CD14-positive monocyte (primary cell): Measurements from ENCODE around the gene FAF1. TPM values are rescaled to one million over a fixed set of nuclear protein-coding genes. Genes with fewer than 3 reads are reported as not detected.

Source experiments
- DNase-seq, 3 donors: peaks; one replicate each; pipeline ENCODE4 v3.0.0-alpha.2; 2011 to 2022
- H2AFZ ChIP-seq: 2 replicates; pipeline ENCODE4 v1.6.0; 2012; ENCODE audit warnings: mild to moderate bottlenecking, low read depth, low read length, inconsistent platforms; ENCODE audit not compliant: insufficient read depth, poor library complexity, severe bottlenecking
- H3K27ac ChIP-seq, 2 donors: 1 replicate in 1 of 2; 2 replicates in 1 of 2; pipeline ENCODE4 v1.5.1; 2012 to 2013; ENCODE audit warnings: low read length in 2 of 2, control low read depth in 1 of 2, inconsistent platforms in 1 of 2, low read depth in 1 of 2, mild to moderate bottlenecking in 1 of 2
- H3K27me3 ChIP-seq, 2 donors: one replicate each; pipeline versions ENCODE4 v1.6.0 to v1.6.1; 2011 to 2013; ENCODE audit warnings: low read length in 2 of 2; ENCODE audit not compliant: control insufficient read depth in 2 of 2, insufficient read depth in 2 of 2
- H3K36me3 ChIP-seq, 2 donors: replicated peaks in 1 of 2; 1 replicate in 1 of 2; 2 replicates in 1 of 2; pipeline versions ENCODE4 v1.5.1 to v1.6.1; 2012 to 2013; ENCODE audit warnings: low read length in 2 of 2, control low read depth in 1 of 2, inconsistent platforms in 1 of 2, mild to moderate bottlenecking in 1 of 2; ENCODE audit not compliant: insufficient read depth in 2 of 2, control insufficient read depth in 1 of 2
- H3K4me1 ChIP-seq, 2 donors: 1 replicate in 1 of 2; 2 replicates in 1 of 2; pipeline versions ENCODE4 v1.5.1 to v1.6.1; 2012 to 2013; ENCODE audit warnings: low read length in 2 of 2, control low read depth in 1 of 2, inconsistent platforms in 1 of 2, mild to moderate bottlenecking in 1 of 2, moderate library complexity in 1 of 2; ENCODE audit not compliant: insufficient read depth in 2 of 2, control insufficient read depth in 1 of 2
- H3K4me2 ChIP-seq: replicated peaks from 2 replicates; pipeline ENCODE3; 2012; ENCODE audit warnings: low read length, moderate library complexity, mild to moderate bottlenecking; ENCODE audit not compliant: poor library complexity, severe bottlenecking; ENCODE audit errors: extremely low read depth
- H3K4me3 ChIP-seq, 3 experiments: fragments of 200-600 bp in 1 of 3; sonication (generic) in 1 of 3; replicated peaks in 1 of 3; 1 replicate in 2 of 3; 2 replicates in 1 of 3; pipeline ENCODE4 v1.5.1; 2011 to 2013; ENCODE audit warnings: low read length in 3 of 3, mild to moderate bottlenecking in 3 of 3, control low read depth in 2 of 3, low read depth in 2 of 3, inconsistent platforms in 1 of 3, moderate library complexity in 1 of 3
- H3K79me2 ChIP-seq: 2 replicates; pipeline ENCODE4 v1.6.0; 2012; ENCODE audit warnings: mild to moderate bottlenecking, control low read depth, inconsistent platforms, low read length, moderate library complexity; ENCODE audit not compliant: insufficient read depth
- H3K9ac ChIP-seq: 2 replicates; pipeline ENCODE4 v1.6.0; 2017; ENCODE audit warnings: low read length, mild to moderate bottlenecking; ENCODE audit not compliant: insufficient read depth, poor library complexity, severe bottlenecking
- H3K9me3 ChIP-seq, 2 donors: replicated peaks in 1 of 2; 1 replicate in 1 of 2; 2 replicates in 1 of 2; pipeline versions ENCODE4 v1.5.1 to v1.6.1; 2012 to 2013; ENCODE audit warnings: low read length in 2 of 2, control low read depth in 1 of 2; ENCODE audit not compliant: control insufficient read depth in 1 of 2, insufficient read depth in 1 of 2
- H4K20me1 ChIP-seq: 2 replicates; pipeline ENCODE4 v1.6.0; 2012; ENCODE audit warnings: mild to moderate bottlenecking, low read length, control low read depth, moderate library complexity; ENCODE audit not compliant: insufficient read depth
- H3K27ac Mint-ChIP-seq, 7 donors: one replicate each; pipeline ENCODE4 v1.8.0; 2020; ENCODE audit warnings: mild to moderate bottlenecking in 7 of 7, mixed read lengths in 7 of 7, moderate library complexity in 6 of 7, inconsistent platforms in 2 of 7
- H3K27me3 Mint-ChIP-seq, 3 donors: one replicate each; pipeline ENCODE4 v1.8.0; 2021 to 2022; ENCODE audit warnings: low read depth in 3 of 3, mild to moderate bottlenecking in 3 of 3, mixed read lengths in 3 of 3, moderate library complexity in 3 of 3, inconsistent platforms in 1 of 3
- H3K36me3 Mint-ChIP-seq, 2 donors: one replicate each; pipeline ENCODE4 v1.8.0; 2020; ENCODE audit warnings: mixed read lengths in 2 of 2, inconsistent platforms in 1 of 2, mild to moderate bottlenecking in 1 of 2
- H3K4me1 Mint-ChIP-seq: one replicate; pipeline ENCODE4 v1.8.0; 2020; ENCODE audit warnings: mild to moderate bottlenecking, mixed read lengths
- H3K4me3 Mint-ChIP-seq, 2 donors: one replicate each; pipeline ENCODE4 v1.8.0; 2020; ENCODE audit warnings: mild to moderate bottlenecking in 2 of 2, mixed read lengths in 2 of 2, moderate library complexity in 1 of 2
- H3K9me3 Mint-ChIP-seq, 7 donors: one replicate each; pipeline ENCODE4 v1.8.0; 2020 to 2022; ENCODE audit warnings: mixed read lengths in 7 of 7, mild to moderate bottlenecking in 6 of 7, moderate library complexity in 6 of 7, inconsistent platforms in 2 of 7
- WGBS: methylation state at CpG from one replicate; pipeline ENCODE4 v1.1.5; 2013; ENCODE audit warnings: missing lambda C conversion rate; ENCODE audit not compliant: insufficient coverage; 5-methylcytosine and 5-hydroxymethylcytosine counted together
- intact Hi-C, 2 donors: fragments of 100-400 bp; cut with micrococcal nuclease; formaldehyde crosslinking; loops; one replicate each; pipeline versions ENCODE4 v1.15.0 to v1.15.1; 2023
- polyA plus RNA-seq, 3 donors: library from polyadenylated mRNA; depleted of rRNA in 1 of 3; unstranded in 2 of 3; stranded (reverse) in 1 of 3; fragments of 300-500 nt in 2 of 3; fragments of >200 nt in 1 of 3; fragmentation: Illumina TruSeq in 2 of 3; gene quantifications; 1 replicate in 2 of 3; 2 replicates in 1 of 3; pipeline ENCODE4 v1.2.3, GENCODE V29; 2012 to 2021
- TF ChIP-seq, protein P1 (sequence below): fragments of 200-600 bp; IDR thresholded peaks from one replicate; pipeline ENCODE4 v1.8.0; 2022; ENCODE audit warnings: antibody characterized with exemption, mild to moderate bottlenecking

FAF1 gene
- polyA plus RNA-seq, 3 donors, result 11.4 to 29.6 (median 16.9) TPM

DNA sequence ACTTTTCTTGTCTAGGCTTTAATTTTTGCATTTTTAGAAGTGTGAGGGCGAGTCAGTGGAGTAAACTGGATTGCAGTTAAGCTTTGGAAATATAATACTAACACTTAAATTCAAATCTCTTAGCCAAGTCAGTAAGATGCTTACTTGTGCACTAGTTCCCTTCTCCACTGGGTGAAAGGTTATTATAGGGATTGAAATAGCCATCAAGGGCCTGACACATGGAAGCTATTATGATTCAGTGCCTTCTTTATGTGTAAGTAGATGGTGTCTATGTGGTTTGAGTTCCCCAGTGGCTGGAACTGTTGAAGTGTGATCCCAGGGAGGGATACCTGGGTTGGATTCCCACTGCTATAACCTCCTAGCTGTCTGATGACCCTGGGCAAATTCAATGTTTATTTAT lies 512.1 kb downstream of the FAF1 start:
- Histone ChIP-seq H3K4me3 (no peak overlapping the region), H3K4me2 (no peak overlapping the region), H3K4me1 (no peaks in the 10 kb centered on the region), H4K20me1 (no peaks in the 10 kb centered on the region), H2AFZ (no peak overlapping the region), H3K9me3 (no peaks in the 10 kb centered on the region), H3K27ac (no peak overlapping the region), H3K36me3 (peaks cover 0 to 13% of the 10 kb centered on the region in 2 donors), H3K9ac (no peak overlapping the region), H3K79me2 (no peaks in the 10 kb centered on the region), H3K27me3 (no peaks in the 10 kb centered on the region)
- no peaks in the 10 kb centered on the region for H3K9me3 Mint-ChIP-seq
- H3K36me3 Mint-ChIP-seq, result peaks cover 21 to 23% of the 10 kb centered on the region in 2 donors
- H3K27ac Mint-ChIP-seq, result no peak overlapping the region
- peaks cover 0 to 1% (median 0%) of the 10 kb centered on the region in 3 donors for H3K27me3 Mint-ChIP-seq
- H3K4me3 Mint-ChIP-seq, result no peak overlapping the region
- intact Hi-C loops, result no loop called here
- TF ChIP-seq, protein P1, sequence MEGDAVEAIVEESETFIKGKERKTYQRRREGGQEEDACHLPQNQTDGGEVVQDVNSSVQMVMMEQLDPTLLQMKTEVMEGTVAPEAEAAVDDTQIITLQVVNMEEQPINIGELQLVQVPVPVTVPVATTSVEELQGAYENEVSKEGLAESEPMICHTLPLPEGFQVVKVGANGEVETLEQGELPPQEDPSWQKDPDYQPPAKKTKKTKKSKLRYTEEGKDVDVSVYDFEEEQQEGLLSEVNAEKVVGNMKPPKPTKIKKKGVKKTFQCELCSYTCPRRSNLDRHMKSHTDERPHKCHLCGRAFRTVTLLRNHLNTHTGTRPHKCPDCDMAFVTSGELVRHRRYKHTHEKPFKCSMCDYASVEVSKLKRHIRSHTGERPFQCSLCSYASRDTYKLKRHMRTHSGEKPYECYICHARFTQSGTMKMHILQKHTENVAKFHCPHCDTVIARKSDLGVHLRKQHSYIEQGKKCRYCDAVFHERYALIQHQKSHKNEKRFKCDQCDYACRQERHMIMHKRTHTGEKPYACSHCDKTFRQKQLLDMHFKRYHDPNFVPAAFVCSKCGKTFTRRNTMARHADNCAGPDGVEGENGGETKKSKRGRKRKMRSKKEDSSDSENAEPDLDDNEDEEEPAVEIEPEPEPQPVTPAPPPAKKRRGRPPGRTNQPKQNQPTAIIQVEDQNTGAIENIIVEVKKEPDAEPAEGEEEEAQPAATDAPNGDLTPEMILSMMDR, result no peak
- no peak for DNase-seq
- H3K4me1 Mint-ChIP-seq, result no peaks in the 10 kb centered on the region
- no CpG with 5 or more reads among the region's 1 CpG for WGBS

DNA sequence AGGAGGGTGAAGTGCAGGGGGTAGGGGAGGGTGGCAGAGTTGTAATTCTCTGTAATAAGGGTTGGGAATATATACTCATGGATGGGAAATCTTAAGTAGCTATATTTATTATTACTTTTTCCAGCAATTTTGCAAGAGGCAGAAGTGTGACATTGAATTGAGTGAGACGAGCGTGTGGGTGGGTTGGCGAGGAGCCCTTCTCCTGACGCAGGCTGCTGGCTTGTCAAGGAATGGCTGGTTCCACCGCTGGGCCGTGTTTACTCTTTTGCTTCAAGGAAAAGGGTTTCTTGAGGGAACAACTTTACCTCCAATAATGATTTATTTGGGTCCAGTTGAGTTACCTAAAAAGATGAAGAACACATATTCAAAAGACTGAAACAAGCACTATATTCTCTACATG lies 518.9 kb downstream of the FAF1 start:
- H3K27ac Mint-ChIP-seq, result no peak overlapping the region
- no peaks in the 10 kb centered on the region for H3K27me3 Mint-ChIP-seq
- H3K4me3 Mint-ChIP-seq, result no peak overlapping the region
- WGBS, result 100% methylated on average over 2 of the region's 6 CpGs
- intact Hi-C loops, result no loop called here
- Histone ChIP-seq H3K27ac (no peak overlapping the region), H3K27me3 (no peaks in the 10 kb centered on the region), H3K4me1 (no peaks in the 10 kb centered on the region), H3K36me3 (peaks cover 21 to 46% of the 10 kb centered on the region in 2 donors), H3K4me3 (no peak overlapping the region), H3K9ac (no peak overlapping the region), H3K4me2 (no peak overlapping the region), H3K9me3 (no peaks in the 10 kb centered on the region), H3K79me2 (no peaks in the 10 kb centered on the region), H4K20me1 (no peaks in the 10 kb centered on the region), H2AFZ (no peak overlapping the region)
- H3K36me3 Mint-ChIP-seq, result peaks cover 57% of the 10 kb centered on the region in 2 donors
- no peak for DNase-seq
- H3K4me1 Mint-ChIP-seq, result no peaks in the 10 kb centered on the region
- H3K9me3 Mint-ChIP-seq, result no peaks in the 10 kb centered on the region
- TF ChIP-seq, protein P1, result no peak
